Thoracic aorta (tissue), 2 donors: ENCODE results near the gene ERICH3. TPM values are rescaled to one million over a fixed set of nuclear protein-coding genes. Genes with fewer than 3 reads are reported as not detected.

ENCODE experiments used
- ATAC-seq: fragments of 150-250 bp; one replicate; pipeline ENCODE4 v1.8.0; 2017; ENCODE audit warnings: low read depth; ENCODE audit not compliant: insufficient number of reproducible peaks, low FRiP score
- DNase-seq: peaks from one replicate; pipeline ENCODE4 v3.0.0-alpha.2; 2020; ENCODE audit warnings: low spot score
- H3K27ac ChIP-seq, 2 donors: fragments of 200-600 bp; sonication (generic); 1 replicate in 1 of 2; 2 replicates in 1 of 2; pipeline ENCODE4 v1.5.1; 2016; ENCODE audit warnings: mild to moderate bottlenecking in 2 of 2, moderate library complexity in 2 of 2
- H3K27me3 ChIP-seq: fragments of 200-600 bp; sonication (generic); replicated peaks from 2 replicates; pipeline ENCODE4 v1.6.0; 2016; ENCODE audit warnings: mild to moderate bottlenecking; ENCODE audit not compliant: insufficient read depth
- H3K36me3 ChIP-seq: fragments of 200-600 bp; sonication (generic); one replicate; pipeline ENCODE4 v1.5.1; 2016
- H3K4me1 ChIP-seq, 2 donors: fragments of 200-600 bp; sonication (generic); 1 replicate in 1 of 2; 2 replicates in 1 of 2; pipeline versions ENCODE4 v1.5.1 to v1.6.0; 2016; ENCODE audit warnings: low read depth in 2 of 2, mild to moderate bottlenecking in 1 of 2; ENCODE audit not compliant: control insufficient read depth in 1 of 2
- H3K4me3 ChIP-seq: fragments of 200-600 bp; sonication (generic); 2 replicates; pipeline ENCODE4 v1.5.1; 2016; ENCODE audit warnings: mild to moderate bottlenecking
- H3K9me3 ChIP-seq: fragments of 200-600 bp; sonication (generic); 2 replicates; pipeline ENCODE4 v1.5.1; 2016
- total RNA-seq, 2 donors: library from RNA; depleted of rRNA; stranded (reverse); fragments of >200 nt; gene quantifications; one replicate each; pipeline versions ENCODE4 v1.1.0 to v1.2.3, GENCODE V29; 2016
- TF ChIP-seq, protein P1 (sequence below): fragments of 200-600 bp; sonication (generic); IDR thresholded peaks from one replicate; pipeline ENCODE4 v1.5.1; 2019; ENCODE audit warnings: antibody characterized with exemption

The ERICH3 gene
- total RNA-seq, 2 donors from 2014 or later: not detected

- Histone ChIP-seq H3K27ac (no peak overlapping the region), H3K36me3 (no peaks in the 10 kb centered on the region), H3K9me3 (no peaks in the 10 kb centered on the region), H3K4me3 (no peak overlapping the region), H3K4me1 (no peaks in the 10 kb centered on the region), H3K27me3 (no peaks in the 10 kb centered on the region)
- no peak for ATAC-seq
- TF ChIP-seq, protein P1, sequence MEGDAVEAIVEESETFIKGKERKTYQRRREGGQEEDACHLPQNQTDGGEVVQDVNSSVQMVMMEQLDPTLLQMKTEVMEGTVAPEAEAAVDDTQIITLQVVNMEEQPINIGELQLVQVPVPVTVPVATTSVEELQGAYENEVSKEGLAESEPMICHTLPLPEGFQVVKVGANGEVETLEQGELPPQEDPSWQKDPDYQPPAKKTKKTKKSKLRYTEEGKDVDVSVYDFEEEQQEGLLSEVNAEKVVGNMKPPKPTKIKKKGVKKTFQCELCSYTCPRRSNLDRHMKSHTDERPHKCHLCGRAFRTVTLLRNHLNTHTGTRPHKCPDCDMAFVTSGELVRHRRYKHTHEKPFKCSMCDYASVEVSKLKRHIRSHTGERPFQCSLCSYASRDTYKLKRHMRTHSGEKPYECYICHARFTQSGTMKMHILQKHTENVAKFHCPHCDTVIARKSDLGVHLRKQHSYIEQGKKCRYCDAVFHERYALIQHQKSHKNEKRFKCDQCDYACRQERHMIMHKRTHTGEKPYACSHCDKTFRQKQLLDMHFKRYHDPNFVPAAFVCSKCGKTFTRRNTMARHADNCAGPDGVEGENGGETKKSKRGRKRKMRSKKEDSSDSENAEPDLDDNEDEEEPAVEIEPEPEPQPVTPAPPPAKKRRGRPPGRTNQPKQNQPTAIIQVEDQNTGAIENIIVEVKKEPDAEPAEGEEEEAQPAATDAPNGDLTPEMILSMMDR: no peak
- no peak for DNase-seq
Observed at GRCh38 chr1:74613894-74614293, 59.7 kb downstream of the ERICH3 start.

GRCh38 chr1:74611887-74612286 is 61.7 kb downstream of the ERICH3 start:
- no peaks in the 10 kb centered on the region for H3K27me3 ChIP-seq
- ATAC-seq (no peak), DNase-seq (no peak)
- no peak overlapping the region for H3K27ac ChIP-seq
- H3K4me3 ChIP-seq: no peak overlapping the region
- H3K36me3 ChIP-seq: no peaks in the 10 kb centered on the region
- TF ChIP-seq, protein P1: no peak
- no peaks in the 10 kb centered on the region for H3K9me3 ChIP-seq
- H3K4me1 ChIP-seq: no peaks in the 10 kb centered on the region

- no peak overlapping the region for H3K27ac ChIP-seq
- TF ChIP-seq, protein P1: no peak
- no peaks in the 10 kb centered on the region for H3K27me3 ChIP-seq
- H3K36me3 ChIP-seq: no peaks in the 10 kb centered on the region
- no peaks in the 10 kb centered on the region for H3K9me3 ChIP-seq
- DNase-seq (no peak), ATAC-seq (no peak)
- no peaks in the 10 kb centered on the region for H3K4me1 ChIP-seq
- H3K4me3 ChIP-seq: no peak overlapping the region
Observed at GRCh38 chr1:74610961-74611360, 62.6 kb downstream of the ERICH3 start.

DNA sequence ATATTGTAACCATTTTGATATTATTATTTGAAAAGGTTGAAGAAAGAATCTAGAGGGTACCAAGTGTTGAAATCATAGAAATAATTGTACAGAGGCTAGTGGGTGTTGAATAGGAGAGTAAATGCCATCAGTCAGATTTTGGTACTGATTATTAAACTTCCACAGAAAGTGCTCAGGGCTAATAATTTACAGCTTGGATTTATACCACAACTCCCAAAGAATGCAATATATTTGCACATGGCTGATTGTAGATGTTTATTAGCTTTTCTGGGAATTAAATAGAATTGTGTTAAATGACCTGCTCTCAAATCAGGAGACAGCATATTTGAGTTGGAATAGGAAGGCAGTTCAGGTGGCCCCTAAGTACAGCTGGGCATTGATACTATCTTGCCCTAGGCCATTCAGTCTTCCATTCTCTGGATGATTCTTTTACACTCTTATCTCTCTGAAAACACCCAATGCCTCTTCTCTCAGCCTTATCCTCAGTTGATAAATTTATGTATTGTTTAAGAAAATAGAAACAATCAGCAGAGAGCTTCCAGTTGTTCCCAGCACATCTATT is 63.7 kb downstream of the ERICH3 start:
- no peak for DNase-seq
- TF ChIP-seq, protein P1: no peak
- H3K4me3 ChIP-seq: no peak overlapping the region
- ATAC-seq: no peak
- no peaks in the 10 kb centered on the region for H3K4me1 ChIP-seq
- no peak overlapping the region for H3K27ac ChIP-seq
- H3K27me3 ChIP-seq: no peaks in the 10 kb centered on the region
- no peaks in the 10 kb centered on the region for H3K36me3 ChIP-seq
- no peaks in the 10 kb centered on the region for H3K9me3 ChIP-seq

GRCh38 chr1:74596717-74597116 is 76.9 kb downstream of the ERICH3 start:
- DNase-seq (no peak), ATAC-seq (no peak)
- Histone ChIP-seq H3K4me3 (no peak overlapping the region), H3K36me3 (no peaks in the 10 kb centered on the region), H3K27me3 (no peaks in the 10 kb centered on the region), H3K9me3 (no peaks in the 10 kb centered on the region), H3K4me1 (no peaks in the 10 kb centered on the region), H3K27ac (no peak overlapping the region)
- TF ChIP-seq, protein P1: no peak
